H9 (cell line): ENCODE measurements around the gene ASB5. TPM values are rescaled to one million over a fixed set of nuclear protein-coding genes. Genes with fewer than 3 reads are reported as not detected.

ENCODE experiments used
- DNase-seq: peaks from one replicate; pipeline ENCODE4 v3.0.0-alpha.2; 2017
- H2AFZ ChIP-seq: one replicate; pipeline ENCODE4 v1.6.1; 2013; ENCODE audit warnings: mild to moderate bottlenecking, low read length, control low read depth, moderate library complexity
- H2AK5ac ChIP-seq: 2 replicates; pipeline ENCODE4 v1.6.1; 2013; ENCODE audit warnings: low read length, control low read depth, mixed read lengths; ENCODE audit not compliant: insufficient read length
- H2BK120ac ChIP-seq: one replicate; pipeline ENCODE4 v1.6.1; 2013; ENCODE audit warnings: low read depth, mild to moderate bottlenecking, low read length, control low read depth, inconsistent platforms; ENCODE audit not compliant: poor library complexity, severe bottlenecking
- H2BK12ac ChIP-seq: 2 replicates; pipeline ENCODE4 v1.6.1; 2013; ENCODE audit warnings: low read length, control low read depth, mixed read lengths, low read depth; ENCODE audit not compliant: insufficient read length
- H2BK15ac ChIP-seq: 2 replicates; pipeline ENCODE4 v1.6.1; 2013; ENCODE audit warnings: low read depth, low read length, control low read depth
- H2BK20ac ChIP-seq: one replicate; pipeline ENCODE4 v1.6.1; 2013; ENCODE audit warnings: low read depth, mild to moderate bottlenecking, low read length, control low read depth, inconsistent platforms; ENCODE audit not compliant: poor library complexity, severe bottlenecking
- H2BK5ac ChIP-seq: 2 replicates; pipeline ENCODE4 v1.6.1; 2013; ENCODE audit warnings: low read length, control low read depth, mixed read lengths; ENCODE audit not compliant: insufficient read length
- H3K14ac ChIP-seq: 2 replicates; pipeline ENCODE4 v1.6.1; 2013; ENCODE audit warnings: low read length, control low read depth; ENCODE audit not compliant: insufficient read depth
- H3K18ac ChIP-seq: 2 replicates; pipeline ENCODE4 v1.6.1; 2013; ENCODE audit warnings: low read depth, mild to moderate bottlenecking, mixed read lengths, low read length, control low read depth; ENCODE audit not compliant: insufficient read length
- H3K23ac ChIP-seq: 2 replicates; pipeline ENCODE4 v1.6.1; 2013; ENCODE audit warnings: low read length, control low read depth, mixed read lengths, low read depth; ENCODE audit not compliant: insufficient read length
- H3K23me2 ChIP-seq: 2 replicates; pipeline ENCODE4 v1.6.1; 2013; ENCODE audit warnings: low read depth, mild to moderate bottlenecking, mixed read lengths, low read length, control low read depth; ENCODE audit not compliant: insufficient read length, poor library complexity, severe bottlenecking
- H3K27ac ChIP-seq: 2 replicates; pipeline ENCODE4 v1.5.1; 2013; ENCODE audit warnings: low read length, control low read depth, mixed read lengths, low read depth; ENCODE audit not compliant: insufficient read length
- H3K27me3 ChIP-seq: 2 replicates; pipeline ENCODE4 v1.6.1; 2013; ENCODE audit warnings: low read length, control low read depth, inconsistent platforms; ENCODE audit not compliant: insufficient read depth
- H3K4ac ChIP-seq: 2 replicates; pipeline ENCODE4 v1.6.1; 2013; ENCODE audit warnings: low read depth, mild to moderate bottlenecking, control low read depth, inconsistent platforms, low read length, moderate library complexity
- H3K4me1 ChIP-seq: 2 replicates; pipeline ENCODE4 v1.6.1; 2013; ENCODE audit warnings: low read length, control low read depth, inconsistent platforms; ENCODE audit not compliant: insufficient read depth
- H3K4me2 ChIP-seq: 2 replicates; pipeline ENCODE4 v1.6.1; 2013; ENCODE audit warnings: low read length, control low read depth, mixed read lengths; ENCODE audit not compliant: insufficient read length, insufficient read depth
- H3K56ac ChIP-seq: 2 replicates; pipeline ENCODE4 v1.6.1; 2013; ENCODE audit warnings: low read depth, mild to moderate bottlenecking, mixed read lengths, low read length, control low read depth; ENCODE audit not compliant: insufficient read length
- H3K79me1 ChIP-seq: 2 replicates; pipeline ENCODE4 v1.6.1; 2013; ENCODE audit warnings: low read depth, mild to moderate bottlenecking, moderate library complexity, low read length, control low read depth, inconsistent platforms; ENCODE audit not compliant: insufficient read depth, poor library complexity, severe bottlenecking
- H3K79me2 ChIP-seq: 2 replicates; pipeline ENCODE4 v1.6.1; 2013; ENCODE audit warnings: low read length, control low read depth, inconsistent platforms; ENCODE audit not compliant: insufficient read depth
- H3K9ac ChIP-seq: 2 replicates; pipeline ENCODE4 v1.6.1; 2013; ENCODE audit warnings: low read length, control low read depth, mixed read lengths; ENCODE audit not compliant: insufficient read length; ENCODE audit errors: extremely low read depth
- H3K9me3 ChIP-seq: one replicate; pipeline ENCODE4 v1.6.1; 2013; ENCODE audit warnings: low read depth, low read length, inconsistent platforms; ENCODE audit not compliant: control insufficient read depth
- H3T11ph ChIP-seq: one replicate; pipeline ENCODE4 v1.6.1; 2013; ENCODE audit warnings: mild to moderate bottlenecking, low read length, control low read depth, inconsistent platforms
- H4K20me1 ChIP-seq: one replicate; pipeline ENCODE4 v1.6.1; 2013; ENCODE audit not compliant: control insufficient read depth, insufficient read length, insufficient read depth
- H4K5ac ChIP-seq: 2 replicates; pipeline ENCODE4 v1.6.1; 2013; ENCODE audit warnings: low read depth, mild to moderate bottlenecking, mixed read lengths, low read length, control low read depth; ENCODE audit not compliant: insufficient read length
- H4K8ac ChIP-seq: replicated peaks from 2 replicates; pipeline ENCODE4 v1.6.1; 2013; ENCODE audit warnings: low read length, control low read depth, mixed read lengths, low read depth; ENCODE audit not compliant: insufficient read length
- H4K91ac ChIP-seq: 2 replicates; pipeline ENCODE4 v1.6.1; 2013; ENCODE audit warnings: low read depth, mild to moderate bottlenecking, moderate library complexity, mixed read lengths, low read length, control low read depth; ENCODE audit not compliant: insufficient read length
- H3K27ac Mint-ChIP-seq, 3 experiments: 2 replicates in 2 of 3; 3 replicates in 1 of 3; pipeline ENCODE4 v1.8.0; 2020 to 2021; ENCODE audit warnings: mixed read lengths in 3 of 3, mild to moderate bottlenecking in 1 of 3, moderate library complexity in 1 of 3
- H3K27me3 Mint-ChIP-seq: 2 replicates; pipeline ENCODE4 v1.8.0; 2021; ENCODE audit warnings: low read depth, mild to moderate bottlenecking, moderate library complexity, mixed read lengths
- H3K36me3 Mint-ChIP-seq, 3 experiments: 2 replicates in 2 of 3; 3 replicates in 1 of 3; pipeline ENCODE4 v1.8.0; 2020 to 2021; ENCODE audit warnings: low read depth in 3 of 3, mixed read lengths in 3 of 3; ENCODE audit not compliant: insufficient read depth in 1 of 3
- H3K4me1 Mint-ChIP-seq, 2 experiments: 2 replicates each; pipeline ENCODE4 v1.8.0; 2020; ENCODE audit warnings: mixed read lengths in 2 of 2
- H3K4me3 Mint-ChIP-seq, 2 experiments: 2 replicates in 1 of 2; 3 replicates in 1 of 2; pipeline ENCODE4 v1.8.0; 2020 to 2021; ENCODE audit warnings: mild to moderate bottlenecking in 2 of 2, mixed read lengths in 2 of 2, moderate library complexity in 1 of 2
- H3K9me3 Mint-ChIP-seq, 2 experiments: 2 replicates in 1 of 2; 3 replicates in 1 of 2; pipeline ENCODE4 v1.8.0; 2020; ENCODE audit warnings: mild to moderate bottlenecking in 2 of 2, mixed read lengths in 2 of 2, moderate library complexity in 1 of 2
- WGBS: extraction: QIAGEN DNeasy Blood & Tissue Kit; methylation state at CpG from one replicate; pipeline ENCODE4 v1.1.7; 2013; ENCODE audit warnings: missing lambda C conversion rate, low lambda C conversion rate, mixed read lengths; ENCODE audit not compliant: insufficient read length; ENCODE audit errors: extremely low coverage; 5-methylcytosine and 5-hydroxymethylcytosine counted together
- total RNA-seq: library from RNA; stranded (reverse); gene quantifications from 2 replicates; pipeline ENCODE4 v1.2.1, GENCODE V29; 2021
- TF ChIP-seq, protein P1 (sequence below): fragments of 200-600 bp; sonication (generic); conservative IDR thresholded peaks from 3 replicates; pipeline ENCODE4 v1.8.0; 2021; ENCODE audit warnings: antibody characterized with exemption, mild to moderate bottlenecking

The ASB5 gene
- total RNA-seq, 1 experiment from 2014 or later = not detected

DNA sequence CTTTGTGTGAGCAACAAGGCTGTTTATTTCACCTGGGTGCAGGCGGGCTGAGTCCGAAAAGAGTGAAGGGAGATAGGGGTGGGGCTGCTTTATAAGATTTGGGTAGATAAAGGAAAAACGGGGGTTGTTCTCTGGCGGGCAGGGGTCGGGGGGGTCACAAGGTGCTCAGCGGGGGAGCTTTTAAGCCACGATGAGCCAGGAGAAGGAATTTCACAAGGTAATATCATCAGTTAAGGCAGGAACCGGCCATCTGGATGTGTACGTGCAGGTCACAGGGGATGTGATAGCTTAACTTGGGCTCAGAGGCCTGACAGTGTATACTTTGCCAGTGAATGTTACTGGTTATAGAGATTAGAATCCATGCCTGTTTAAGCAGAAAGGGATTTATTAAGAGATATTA lies 31.0 kb upstream of the ASB5 start:
- no peaks in the 10 kb centered on the region for H3K79me2 ChIP-seq
- no peak overlapping the region for H2BK120ac ChIP-seq
- no peak overlapping the region for H3K4me3 Mint-ChIP-seq
- H3K4me1 ChIP-seq = no peaks in the 10 kb centered on the region; the same call in 1 of the 2 replicates
- H2BK15ac ChIP-seq = no peak overlapping the region
- H3T11ph ChIP-seq = no peak overlapping the region
- H3K14ac ChIP-seq = no peak overlapping the region
- no peaks in the 10 kb centered on the region for H3K23me2 ChIP-seq
- H3K27me3 ChIP-seq = peaks cover 5% of the 10 kb centered on the region; the same call in 1 of the 2 replicates
- H3K4me2 ChIP-seq = no peak overlapping the region
- H2AK5ac ChIP-seq = no peak overlapping the region
- no peak overlapping the region for H3K18ac ChIP-seq
- no peak for DNase-seq
- H3K4ac ChIP-seq = no peak overlapping the region
- no CpG with 5 or more reads among the region's 9 CpGs for WGBS
- no peak overlapping the region for H3K9ac ChIP-seq
- no peaks in the 10 kb centered on the region for H3K36me3 Mint-ChIP-seq
- no peak overlapping the region for H2BK20ac ChIP-seq
- no peaks in the 10 kb centered on the region; a peak in 1 of 5 replicates for H3K9me3 Mint-ChIP-seq
- no peak overlapping the region for H4K5ac ChIP-seq
- H3K27ac ChIP-seq = no peak overlapping the region
- H3K56ac ChIP-seq = no peak overlapping the region
- H3K79me1 ChIP-seq = no peaks in the 10 kb centered on the region
- no peak overlapping the region for H2AFZ ChIP-seq
- H4K20me1 ChIP-seq = no peaks in the 10 kb centered on the region
- no peak overlapping the region for H3K23ac ChIP-seq
- no peak overlapping the region for H4K8ac ChIP-seq
- peaks cover 15 to 19% of the 10 kb centered on the region in 2 experiments for H3K4me1 Mint-ChIP-seq
- H4K91ac ChIP-seq = no peak overlapping the region
- H3K27ac Mint-ChIP-seq = no peak overlapping the region
- H2BK12ac ChIP-seq = no peak overlapping the region
- no peaks in the 10 kb centered on the region for H3K9me3 ChIP-seq
- TF ChIP-seq, protein P1, sequence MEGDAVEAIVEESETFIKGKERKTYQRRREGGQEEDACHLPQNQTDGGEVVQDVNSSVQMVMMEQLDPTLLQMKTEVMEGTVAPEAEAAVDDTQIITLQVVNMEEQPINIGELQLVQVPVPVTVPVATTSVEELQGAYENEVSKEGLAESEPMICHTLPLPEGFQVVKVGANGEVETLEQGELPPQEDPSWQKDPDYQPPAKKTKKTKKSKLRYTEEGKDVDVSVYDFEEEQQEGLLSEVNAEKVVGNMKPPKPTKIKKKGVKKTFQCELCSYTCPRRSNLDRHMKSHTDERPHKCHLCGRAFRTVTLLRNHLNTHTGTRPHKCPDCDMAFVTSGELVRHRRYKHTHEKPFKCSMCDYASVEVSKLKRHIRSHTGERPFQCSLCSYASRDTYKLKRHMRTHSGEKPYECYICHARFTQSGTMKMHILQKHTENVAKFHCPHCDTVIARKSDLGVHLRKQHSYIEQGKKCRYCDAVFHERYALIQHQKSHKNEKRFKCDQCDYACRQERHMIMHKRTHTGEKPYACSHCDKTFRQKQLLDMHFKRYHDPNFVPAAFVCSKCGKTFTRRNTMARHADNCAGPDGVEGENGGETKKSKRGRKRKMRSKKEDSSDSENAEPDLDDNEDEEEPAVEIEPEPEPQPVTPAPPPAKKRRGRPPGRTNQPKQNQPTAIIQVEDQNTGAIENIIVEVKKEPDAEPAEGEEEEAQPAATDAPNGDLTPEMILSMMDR = no peak
- peaks cover 21% of the 10 kb centered on the region for H3K27me3 Mint-ChIP-seq
- no peak overlapping the region for H2BK5ac ChIP-seq
